K562 (cell line): ENCODE data around the gene SYVN1. TPM values are rescaled to one million over a fixed set of nuclear protein-coding genes. Genes with fewer than 3 reads are reported as not detected.

Experiments
- AFF4 ChIP-seq: sonication (generic); formaldehyde crosslinking; IDR thresholded peaks from 2 replicates; pipeline ENCODE4 v1.8.0; 2023; ENCODE audit warnings: mild to moderate bottlenecking, missing genetic modification reagents
- CREM ChIP-seq: IDR thresholded peaks from 2 replicates; pipeline ENCODE4 v1.6.1; 2014; ENCODE audit warnings: antibody characterized with exemption, low read depth
- E2F6 ChIP-seq, 2 experiments: IDR thresholded peaks; 2 replicates each; pipeline ENCODE4 v1.6.1; 2011; ENCODE audit warnings: borderline replicate concordance in 1 of 2, control low read depth in 1 of 2, low read depth in 1 of 2, low read length in 1 of 2, mild to moderate bottlenecking in 1 of 2, mixed read lengths in 1 of 2, moderate library complexity in 1 of 2; ENCODE audit not compliant: insufficient read depth in 1 of 2, insufficient read length in 1 of 2, poor library complexity in 1 of 2, severe bottlenecking in 1 of 2; ENCODE audit errors: extremely low read depth in 1 of 2
- ETS1 ChIP-seq: conservative IDR thresholded peaks from 2 replicates; pipeline ENCODE4 v1.6.1; 2011; ENCODE audit warnings: low read depth, mild to moderate bottlenecking, low read length; ENCODE audit not compliant: control insufficient read depth
- HDAC3 ChIP-seq: fragments of 450-650 bp; IDR thresholded peaks from 2 replicates; pipeline ENCODE4 v1.6.1; 2018; ENCODE audit warnings: borderline replicate concordance, mild to moderate bottlenecking, moderate library complexity; ENCODE audit not compliant: partially characterized antibody
- JUND ChIP-seq, 2 experiments: IDR thresholded peaks; 2 replicates in 1 of 2; 3 replicates in 1 of 2; pipeline ENCODE4 v1.6.1; 2011; ENCODE audit warnings: borderline replicate concordance in 2 of 2, low read depth in 2 of 2, low read length in 2 of 2, improper control_type of control experiment in 1 of 2, missing biosample characterization in 1 of 2, missing genetic modification characterization in 1 of 2, missing genetic modification reagents in 1 of 2
- KAT7 ChIP-seq: sonication (generic); formaldehyde crosslinking; IDR thresholded peaks from 2 replicates; pipeline ENCODE4 v1.8.0; 2022; ENCODE audit warnings: missing genetic modification reagents, mild to moderate bottlenecking, borderline replicate concordance
- MAX ChIP-seq: sonication (generic); formaldehyde crosslinking; IDR thresholded peaks from 2 replicates; pipeline ENCODE4 v1.9.0; 2022; ENCODE audit warnings: mild to moderate bottlenecking, missing genetic modification reagents
- POLR2B ChIP-seq: fragments of 450-650 bp; IDR thresholded peaks from 2 replicates; pipeline ENCODE4 v1.6.1; 2018; ENCODE audit warnings: low read depth; ENCODE audit not compliant: partially characterized antibody
- SAFB ChIP-seq: fragments of 200-400 bp; formaldehyde crosslinking; IDR thresholded peaks from 2 replicates; pipeline ENCODE4 v1.6.1; 2017; ENCODE audit warnings: low read depth, low read length, borderline replicate concordance
- TFAP4 ChIP-seq: sonication (generic); formaldehyde crosslinking; IDR thresholded peaks from 2 replicates; pipeline ENCODE4 v1.8.0; 2022; ENCODE audit warnings: missing genetic modification reagents, mild to moderate bottlenecking, moderate library complexity, borderline replicate concordance
- TGIF2 ChIP-seq: sonication (generic); formaldehyde crosslinking; IDR thresholded peaks from 2 replicates; pipeline ENCODE4 v1.8.1; 2022; ENCODE audit warnings: mild to moderate bottlenecking, missing genetic modification reagents, moderate library complexity
- polyA plus RNA-seq, 8 experiments: library from polyadenylated mRNA; depleted of rRNA in 4 of 8; stranded (reverse) in 5 of 8; unstranded in 3 of 8; fragments of >200 nt; fragmentation: Nextera tagmentation in 2 of 8; fragmentation: Illumina TruSeq in 1 of 8; extraction: Ambion mirVana in 2 of 8; extraction: Trizol in 1 of 8; gene quantifications; 2 replicates each; pipeline versions ENCODE4 v1.2.1 to v1.2.3, GENCODE V29; 2011 to 2014; ENCODE audit warnings: inconsistent platforms in 1 of 8, missing spikeins in 1 of 8
- total RNA-seq, 7 experiments: library from RNA; depleted of rRNA in 6 of 7; stranded (reverse); fragments of >200 nt in 6 of 7; fragmentation: Illumina TruSeq in 2 of 7; extraction: Trizol in 2 of 7; gene quantifications; 2 replicates each; pipeline versions ENCODE4 v1.2.1 to v1.2.3, GENCODE V29; 2011 to 2021; ENCODE audit warnings: low replicate concordance in 1 of 7
- TF ChIP-seq, protein P1 (sequence below): sonication (generic); formaldehyde crosslinking; IDR thresholded peaks from 2 replicates; pipeline ENCODE4 v1.8.1; 2023; ENCODE audit warnings: mild to moderate bottlenecking, missing genetic modification reagents

Gene SYVN1
- total and polyA plus RNA-seq, 9 of the 15 experiments (the other 6 are each of a cell fraction or from before 2014, with no cell fraction given), result 0.41 to 47.4 (median 9.9) TPM

GRCh38 chr11:65112546-65113360 lies 21.6 kb downstream of the SYVN1 start (continued):
- TF ChIP-seq E2F6 (IDR thresholded peaks at IDR 0.05; ENCODE audit: borderline replicate concordance in 1 of 2, extremely low read depth in 1 of 2, insufficient read depth in 1 of 2, insufficient read length in 1 of 2, low read depth in 1 of 2, low read length in 1 of 2, poor library complexity in 1 of 2, severe bottlenecking in 1 of 2), result peak; percentile 51 to 87
- TF ChIP-seq TFAP4 (CRISPR knock-in tag), result peak; percentile 76
- peak; percentile 33 for TF ChIP-seq POLR2B
- TF ChIP-seq, protein P1, sequence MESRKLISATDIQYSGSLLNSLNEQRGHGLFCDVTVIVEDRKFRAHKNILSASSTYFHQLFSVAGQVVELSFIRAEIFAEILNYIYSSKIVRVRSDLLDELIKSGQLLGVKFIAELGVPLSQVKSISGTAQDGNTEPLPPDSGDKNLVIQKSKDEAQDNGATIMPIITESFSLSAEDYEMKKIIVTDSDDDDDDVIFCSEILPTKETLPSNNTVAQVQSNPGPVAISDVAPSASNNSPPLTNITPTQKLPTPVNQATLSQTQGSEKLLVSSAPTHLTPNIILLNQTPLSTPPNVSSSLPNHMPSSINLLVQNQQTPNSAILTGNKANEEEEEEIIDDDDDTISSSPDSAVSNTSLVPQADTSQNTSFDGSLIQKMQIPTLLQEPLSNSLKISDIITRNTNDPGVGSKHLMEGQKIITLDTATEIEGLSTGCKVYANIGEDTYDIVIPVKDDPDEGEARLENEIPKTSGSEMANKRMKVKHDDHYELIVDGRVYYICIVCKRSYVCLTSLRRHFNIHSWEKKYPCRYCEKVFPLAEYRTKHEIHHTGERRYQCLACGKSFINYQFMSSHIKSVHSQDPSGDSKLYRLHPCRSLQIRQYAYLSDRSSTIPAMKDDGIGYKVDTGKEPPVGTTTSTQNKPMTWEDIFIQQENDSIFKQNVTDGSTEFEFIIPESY, result peak; percentile 43; the same call in 1 of the 2 replicates
- peak; percentile 50 for TF ChIP-seq CREM
- 0 out of 2 replicates have a peak, but pooled peaks have one; percentile 6 for TF ChIP-seq JUND (IDR thresholded peaks at IDR 0.05; ENCODE audit: borderline replicate concordance, low read depth, low read length)
- peak; percentile 10; the same call in 1 of the 3 replicates for TF ChIP-seq JUND (tag; IDR thresholded peaks at IDR 0.05; ENCODE audit: borderline replicate concordance, low read depth, low read length)
- TF ChIP-seq MAX (CRISPR knock-in tag), result peak; percentile 51
- TF ChIP-seq ETS1, result no peak; the same call in 1 of the 2 replicates
- TF ChIP-seq TGIF2, result peak; percentile 94
- no peak for TF ChIP-seq HDAC3
- peak; percentile 100 for TF ChIP-seq SAFB
- TF ChIP-seq AFF4, result peak; percentile 80
- peak; percentile 81; the same call in 1 of the 2 replicates for TF ChIP-seq KAT7 (CRISPR knock-in tag)
